ENCODE data around the gene OR4M1.
"Not testable (repeated sequence)": the region's sequence is repeated elsewhere in the genome, so short reads cannot be mapped to it uniquely, and the experiment has no call there.

OR4M1 gene, protein sequence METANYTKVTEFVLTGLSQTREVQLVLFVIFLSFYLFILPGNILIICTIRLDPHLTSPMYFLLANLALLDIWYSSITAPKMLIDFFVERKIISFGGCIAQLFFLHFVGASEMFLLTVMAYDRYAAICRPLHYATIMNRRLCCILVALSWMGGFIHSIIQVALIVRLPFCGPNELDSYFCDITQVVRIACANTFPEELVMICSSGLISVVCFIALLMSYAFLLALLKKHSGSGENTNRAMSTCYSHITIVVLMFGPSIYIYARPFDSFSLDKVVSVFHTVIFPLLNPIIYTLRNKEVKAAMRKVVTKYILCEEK

DNA sequence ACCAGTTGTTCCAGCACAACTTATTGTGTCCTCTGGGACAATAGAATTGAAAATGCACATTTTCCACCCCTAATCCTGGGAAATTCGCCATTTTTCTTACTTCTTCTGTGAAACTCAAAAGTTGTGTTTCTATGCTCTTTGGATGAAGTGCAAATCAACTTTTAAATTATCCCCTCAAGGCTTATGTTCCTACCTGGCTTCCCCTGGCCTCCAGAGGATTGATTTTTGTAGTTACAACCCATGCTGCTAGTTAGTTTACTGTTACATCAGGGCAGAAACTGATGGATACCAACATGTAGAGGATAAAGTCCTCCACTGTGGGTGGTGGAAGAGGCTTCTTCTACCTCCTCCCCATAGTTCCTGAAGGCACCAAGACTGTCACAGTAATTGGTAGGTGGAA lies at the start of gene OR4M1:
OR4M1 (plus strand) TSS at position 301 of the 400 bp plus-strand sequence. CDS start 6,819 bp downstream, outside the sequence.
- H3K4me1 ChIP-seq (ENCODE audit: control insufficient read depth, insufficient read depth, low read length); H3K4me3 ChIP-seq (ENCODE audit: low read length); H3K9me3 ChIP-seq (ENCODE audit: control insufficient read depth, low read length); H3K9ac ChIP-seq (ENCODE audit: low read length); H3K36me3 ChIP-seq (ENCODE audit: control insufficient read depth, insufficient read depth, low read length); H3K27me3 ChIP-seq (ENCODE audit: control insufficient read depth, insufficient read depth, low read length): not testable (repeated sequence)

DNA sequence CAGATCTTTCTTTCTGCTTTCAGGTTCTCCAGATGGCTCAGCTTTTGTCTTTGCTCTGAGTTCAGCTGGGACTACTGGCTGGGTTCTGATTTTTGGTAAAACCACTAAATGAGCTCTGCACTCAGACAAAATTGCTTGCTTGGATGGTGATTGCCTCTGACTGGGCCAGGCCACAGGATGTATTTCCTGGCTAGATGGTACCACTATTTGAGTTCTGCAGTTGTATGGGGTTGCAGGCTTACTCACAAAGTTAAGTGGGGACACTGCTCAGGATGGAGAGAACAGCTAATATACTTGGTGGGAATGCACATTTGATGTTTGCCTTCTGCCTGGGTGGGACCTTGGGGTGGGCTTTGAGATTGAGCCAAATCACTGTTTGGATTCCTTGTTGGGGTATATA lies 43.9 kb upstream of the OR4M1 start:
- H3K4me3 ChIP-seq (ENCODE audit: low read length) = no peak overlapping the region
- no peaks in the 10 kb centered on the region for H3K36me3 ChIP-seq (ENCODE audit: control insufficient read depth, insufficient read depth, low read length)
- H3K4me1 ChIP-seq (ENCODE audit: control insufficient read depth, insufficient read depth, low read length) = no peaks in the 10 kb centered on the region
- H3K9ac ChIP-seq (ENCODE audit: low read length) = no peak overlapping the region
- no peaks in the 10 kb centered on the region for H3K27me3 ChIP-seq (ENCODE audit: control insufficient read depth, insufficient read depth, low read length)
- no peaks in the 10 kb centered on the region for H3K9me3 ChIP-seq (ENCODE audit: control insufficient read depth, low read length)

DNA sequence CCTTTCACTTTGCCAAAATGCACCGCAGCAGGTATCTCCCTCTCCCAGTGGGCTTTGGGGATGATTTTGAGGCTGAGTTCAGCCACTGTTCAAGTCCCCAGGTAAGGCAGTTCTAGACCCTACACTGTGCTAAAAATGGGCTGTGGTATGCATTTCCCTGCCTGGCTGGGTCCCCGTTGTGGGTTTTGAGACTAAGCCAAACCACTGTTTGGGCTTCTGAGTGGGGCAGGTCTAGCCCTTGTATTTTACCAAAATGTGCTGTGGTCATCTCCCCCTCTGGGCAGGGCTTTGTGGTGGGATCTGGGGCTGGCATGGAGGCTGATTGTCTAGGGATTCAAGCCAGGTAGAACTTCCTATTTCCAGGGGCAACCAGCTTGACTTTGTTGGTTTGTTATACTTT lies 43.5 kb upstream of the OR4M1 start:
- Histone ChIP-seq H3K9me3 (ENCODE audit: control insufficient read depth, low read length) (no peaks in the 10 kb centered on the region), H3K27me3 (ENCODE audit: control insufficient read depth, insufficient read depth, low read length) (no peaks in the 10 kb centered on the region), H3K9ac (ENCODE audit: low read length) (no peak overlapping the region), H3K36me3 (ENCODE audit: control insufficient read depth, insufficient read depth, low read length) (no peaks in the 10 kb centered on the region), H3K4me1 (ENCODE audit: control insufficient read depth, insufficient read depth, low read length) (no peaks in the 10 kb centered on the region), H3K4me3 (ENCODE audit: low read length) (no peak overlapping the region)

DNA sequence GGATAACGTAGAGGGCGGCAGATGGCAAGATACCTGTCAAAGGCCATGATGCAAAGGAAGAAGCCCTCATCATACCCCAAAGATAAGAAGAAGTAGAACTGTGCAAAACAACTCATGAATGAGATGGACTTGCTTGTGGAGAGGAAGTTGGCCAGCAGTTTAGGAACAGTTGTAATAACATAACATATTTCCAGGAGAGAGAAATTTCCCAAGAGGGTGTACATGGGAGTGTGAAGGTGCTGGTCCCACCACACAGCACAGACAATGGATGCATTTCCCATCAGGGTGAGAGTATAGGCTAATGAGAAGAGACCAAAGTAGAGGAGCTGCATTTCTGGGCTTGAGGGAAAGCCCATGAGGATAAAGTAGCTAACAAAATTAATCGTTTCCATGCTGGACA lies 39.4 kb upstream of the OR4M1 start:
- not testable (repeated sequence) for H3K9ac ChIP-seq (ENCODE audit: low read length); H3K4me3 ChIP-seq (ENCODE audit: low read length); H3K9me3 ChIP-seq (ENCODE audit: control insufficient read depth, low read length); H3K4me1 ChIP-seq (ENCODE audit: control insufficient read depth, insufficient read depth, low read length); H3K36me3 ChIP-seq (ENCODE audit: control insufficient read depth, insufficient read depth, low read length); H3K27me3 ChIP-seq (ENCODE audit: control insufficient read depth, insufficient read depth, low read length)

DNA sequence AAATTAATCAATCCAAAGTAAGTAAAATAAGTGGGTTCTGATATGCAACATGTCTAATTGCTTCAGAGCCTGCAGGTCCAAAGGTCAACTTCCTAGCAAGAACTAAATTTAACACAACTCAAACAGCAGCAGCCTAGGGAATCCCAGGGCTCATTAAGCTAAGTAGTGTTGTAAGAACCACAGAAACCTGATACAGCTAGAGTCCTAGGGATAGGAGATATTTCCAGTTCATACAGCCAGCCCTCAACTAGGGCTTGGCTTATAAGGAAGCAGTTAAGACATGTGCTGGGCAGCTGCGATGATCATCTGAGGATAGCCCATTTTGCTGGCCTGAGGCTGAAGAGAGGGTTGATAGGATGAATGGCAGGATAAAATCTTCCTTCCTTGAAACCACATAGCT lies 30.0 kb upstream of the OR4M1 start, which contains the start of gene OR4Q3:
OR4Q3 (plus strand) TSS at position 316 of the 400 bp plus-strand sequence.
- no peaks in the 10 kb centered on the region for H3K27me3 ChIP-seq (ENCODE audit: control insufficient read depth, insufficient read depth, low read length)
- H3K36me3 ChIP-seq (ENCODE audit: control insufficient read depth, insufficient read depth, low read length) = no peaks in the 10 kb centered on the region
- no peaks in the 10 kb centered on the region for H3K4me1 ChIP-seq (ENCODE audit: control insufficient read depth, insufficient read depth, low read length)
- H3K9me3 ChIP-seq (ENCODE audit: control insufficient read depth, low read length) = no peaks in the 10 kb centered on the region
- H3K4me3 ChIP-seq (ENCODE audit: low read length) = no peak within 1 kb of the TSS
- H3K9ac ChIP-seq (ENCODE audit: low read length) = no peak within 1 kb of the TSS

DNA sequence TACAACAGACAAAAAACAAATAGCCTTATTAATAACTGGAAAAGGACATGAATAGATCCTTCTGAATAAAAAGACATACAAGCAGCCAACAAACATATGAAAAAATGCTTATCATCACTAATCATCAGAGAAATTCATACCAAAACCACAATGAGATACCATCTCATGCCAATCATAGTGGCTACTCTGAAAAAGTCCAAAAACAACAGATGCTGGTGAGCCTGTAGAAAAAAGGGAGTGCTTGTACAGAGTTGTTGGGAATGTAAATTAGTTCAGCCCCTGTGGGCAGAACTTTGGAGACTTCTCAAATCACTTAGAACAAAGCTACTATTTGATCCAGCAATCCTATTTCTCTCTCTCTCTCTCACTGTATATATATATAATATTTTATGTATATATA lies 21.0 kb upstream of the OR4M1 start:
- H3K9ac ChIP-seq (ENCODE audit: low read length); H3K9me3 ChIP-seq (ENCODE audit: control insufficient read depth, low read length); H3K4me3 ChIP-seq (ENCODE audit: low read length); H3K27me3 ChIP-seq (ENCODE audit: control insufficient read depth, insufficient read depth, low read length); H3K36me3 ChIP-seq (ENCODE audit: control insufficient read depth, insufficient read depth, low read length); H3K4me1 ChIP-seq (ENCODE audit: control insufficient read depth, insufficient read depth, low read length): not testable (repeated sequence)

DNA sequence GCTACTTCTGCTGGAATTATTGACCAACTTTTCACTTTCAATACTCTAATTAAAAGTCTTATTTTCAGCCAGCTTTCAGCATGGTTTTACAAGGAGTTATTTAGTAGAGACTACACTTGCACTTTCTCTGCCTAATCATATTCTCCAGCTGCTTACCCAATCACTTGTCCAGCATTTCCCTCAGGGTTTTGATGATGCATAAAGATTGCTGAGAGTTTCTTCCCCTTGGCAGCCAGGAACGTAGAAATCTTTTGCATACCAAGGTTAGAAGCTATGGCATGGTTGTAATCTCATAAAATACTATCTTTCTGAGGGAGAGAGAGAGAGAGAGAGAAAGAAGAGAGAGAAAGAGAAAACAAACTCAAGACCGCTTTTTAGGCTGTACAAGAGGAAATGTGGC lies 19.1 kb upstream of the OR4M1 start:
- H3K9me3 ChIP-seq (ENCODE audit: control insufficient read depth, low read length) = no peaks in the 10 kb centered on the region
- H3K4me3 ChIP-seq (ENCODE audit: low read length) = no peak overlapping the region
- no peaks in the 10 kb centered on the region for H3K4me1 ChIP-seq (ENCODE audit: control insufficient read depth, insufficient read depth, low read length)
- H3K27me3 ChIP-seq (ENCODE audit: control insufficient read depth, insufficient read depth, low read length) = no peaks in the 10 kb centered on the region
- H3K36me3 ChIP-seq (ENCODE audit: control insufficient read depth, insufficient read depth, low read length) = no peaks in the 10 kb centered on the region
- H3K9ac ChIP-seq (ENCODE audit: low read length) = no peak overlapping the region

DNA sequence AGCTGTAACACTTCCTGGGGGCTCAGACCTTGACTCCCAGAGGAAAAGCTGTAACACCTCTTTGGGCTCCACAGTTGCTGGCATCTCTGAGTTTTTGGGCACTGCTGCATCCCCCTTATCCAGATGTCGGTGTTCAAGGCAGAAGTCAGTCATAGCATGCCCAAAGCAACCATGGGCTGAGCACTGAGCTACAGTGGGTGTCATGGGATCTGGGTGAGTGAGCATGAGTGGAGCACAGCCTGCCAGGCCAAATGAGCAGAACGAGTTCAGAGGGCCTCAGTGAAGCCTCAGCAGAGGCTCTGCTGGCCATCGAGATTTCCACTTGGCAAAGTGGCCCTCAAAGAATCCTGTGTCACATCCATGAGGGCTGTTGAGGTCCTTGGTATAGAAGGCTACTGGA lies 1.8 kb upstream of the OR4M1 start:
- not testable (repeated sequence) for H3K27me3 ChIP-seq (ENCODE audit: control insufficient read depth, insufficient read depth, low read length); H3K4me3 ChIP-seq (ENCODE audit: low read length); H3K9ac ChIP-seq (ENCODE audit: low read length)

DNA sequence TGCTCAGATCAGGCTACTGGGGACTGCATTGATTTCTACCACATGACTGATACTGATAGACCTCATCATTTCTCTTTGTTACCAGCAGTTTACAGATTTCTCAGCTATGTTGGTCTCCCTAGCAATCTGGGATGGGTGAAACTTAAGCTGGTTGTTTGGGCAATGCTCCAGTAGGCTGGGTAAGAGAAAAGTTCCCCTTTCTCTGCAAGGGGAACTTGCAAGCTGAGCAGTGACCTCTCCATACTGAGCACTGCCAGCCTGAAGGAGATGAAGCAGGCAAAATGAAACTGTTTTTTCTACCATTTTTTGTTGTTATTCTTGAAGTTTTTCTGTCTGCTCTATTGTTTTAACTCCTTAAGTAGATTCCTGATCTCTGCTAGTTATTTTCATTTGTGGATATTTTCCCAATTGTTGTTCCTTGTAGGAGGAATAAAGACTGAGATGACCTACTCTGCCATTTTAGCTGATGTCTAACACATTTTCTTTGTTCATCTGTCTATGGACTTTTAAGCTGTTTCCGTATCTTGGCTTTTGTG lies 1.3 kb upstream of the OR4M1 start:
- no peaks in the 10 kb centered on the region for H3K27me3 ChIP-seq (ENCODE audit: control insufficient read depth, insufficient read depth, low read length)
- no peaks in the 10 kb centered on the region for H3K9me3 ChIP-seq (ENCODE audit: control insufficient read depth, low read length)
- no peaks in the 10 kb centered on the region for H3K4me1 ChIP-seq (ENCODE audit: control insufficient read depth, insufficient read depth, low read length)
- H3K9ac ChIP-seq (ENCODE audit: low read length) = no peak overlapping the region
- H3K36me3 ChIP-seq (ENCODE audit: control insufficient read depth, insufficient read depth, low read length) = no peaks in the 10 kb centered on the region
- no peak overlapping the region for H3K4me3 ChIP-seq (ENCODE audit: low read length)

More for the DNA sequence above, 1.8 kb upstream of the OR4M1 start:
- not testable (repeated sequence) for H3K9me3 ChIP-seq (ENCODE audit: control insufficient read depth, low read length); H3K4me1 ChIP-seq (ENCODE audit: control insufficient read depth, insufficient read depth, low read length); H3K36me3 ChIP-seq (ENCODE audit: control insufficient read depth, insufficient read depth, low read length)

DNA sequence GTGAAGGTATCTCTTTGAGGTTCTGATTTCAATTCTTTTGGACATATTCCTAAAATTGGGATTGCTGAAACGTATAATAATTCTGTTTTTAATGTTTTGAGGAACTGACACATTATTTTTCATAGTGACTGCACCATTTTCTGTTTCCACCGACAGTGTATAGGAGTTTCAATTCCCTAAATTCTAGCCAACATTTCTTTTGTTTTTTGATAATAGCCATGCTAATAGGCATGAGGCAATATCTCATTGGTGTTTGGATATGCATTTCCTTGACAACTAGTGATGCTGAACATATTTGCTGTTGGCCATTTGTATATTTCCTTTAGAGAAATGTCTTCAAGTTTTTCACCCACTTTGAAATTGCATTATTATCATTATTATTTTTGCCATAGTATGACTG lies 850 bp upstream of the OR4M1 start:
- not testable (repeated sequence) for H3K27me3 ChIP-seq (ENCODE audit: control insufficient read depth, insufficient read depth, low read length); H3K4me3 ChIP-seq (ENCODE audit: low read length); H3K9ac ChIP-seq (ENCODE audit: low read length); H3K4me1 ChIP-seq (ENCODE audit: control insufficient read depth, insufficient read depth, low read length); H3K9me3 ChIP-seq (ENCODE audit: control insufficient read depth, low read length); H3K36me3 ChIP-seq (ENCODE audit: control insufficient read depth, insufficient read depth, low read length)

DNA sequence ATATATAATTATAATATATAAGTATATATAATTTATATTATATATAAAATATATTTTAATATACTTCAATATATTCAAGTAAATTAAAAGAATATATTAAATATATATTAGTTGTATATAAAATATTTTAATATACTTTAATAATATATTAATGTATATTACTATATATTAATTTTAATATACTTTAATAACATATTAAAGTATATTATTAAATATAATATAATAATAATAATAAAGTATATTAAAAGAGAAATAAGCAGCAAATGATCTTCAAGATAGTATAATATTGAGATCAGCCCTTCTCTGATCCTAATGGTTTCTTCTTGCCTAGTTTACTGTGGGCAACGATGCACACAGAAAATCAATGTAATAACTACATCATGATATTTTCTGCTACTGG lies 2.3 kb downstream of the OR4M1 start:
- Histone ChIP-seq H3K4me3 (ENCODE audit: low read length) (no peak overlapping the region), H3K27me3 (ENCODE audit: control insufficient read depth, insufficient read depth, low read length) (no peaks in the 10 kb centered on the region), H3K4me1 (ENCODE audit: control insufficient read depth, insufficient read depth, low read length) (no peaks in the 10 kb centered on the region), H3K9me3 (ENCODE audit: control insufficient read depth, low read length) (no peaks in the 10 kb centered on the region), H3K9ac (ENCODE audit: low read length) (no peak overlapping the region), H3K36me3 (ENCODE audit: control insufficient read depth, insufficient read depth, low read length) (no peaks in the 10 kb centered on the region)

DNA sequence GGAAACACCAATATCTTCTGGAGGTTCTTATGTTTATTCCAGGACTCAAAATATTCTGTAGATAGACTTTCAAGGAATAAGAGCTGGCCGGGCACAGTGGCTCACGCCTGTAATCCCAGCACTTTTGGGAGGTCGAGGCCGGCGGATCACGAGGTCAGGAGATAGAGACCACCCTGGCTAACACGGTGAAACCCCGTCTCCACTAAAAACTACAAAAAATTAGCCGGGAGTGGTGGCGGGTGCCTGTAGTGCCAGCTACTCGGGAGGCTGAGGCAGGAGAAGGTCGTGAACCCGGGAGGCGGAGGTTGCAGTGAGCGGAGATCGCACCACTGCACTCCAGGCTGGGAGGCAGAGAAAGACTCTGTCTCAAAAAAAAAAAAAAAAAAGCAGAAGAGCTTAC lies 12.5 kb downstream of the OR4M1 start:
- H3K36me3 ChIP-seq (ENCODE audit: control insufficient read depth, insufficient read depth, low read length); H3K4me1 ChIP-seq (ENCODE audit: control insufficient read depth, insufficient read depth, low read length); H3K27me3 ChIP-seq (ENCODE audit: control insufficient read depth, insufficient read depth, low read length): not testable (repeated sequence)

DNA sequence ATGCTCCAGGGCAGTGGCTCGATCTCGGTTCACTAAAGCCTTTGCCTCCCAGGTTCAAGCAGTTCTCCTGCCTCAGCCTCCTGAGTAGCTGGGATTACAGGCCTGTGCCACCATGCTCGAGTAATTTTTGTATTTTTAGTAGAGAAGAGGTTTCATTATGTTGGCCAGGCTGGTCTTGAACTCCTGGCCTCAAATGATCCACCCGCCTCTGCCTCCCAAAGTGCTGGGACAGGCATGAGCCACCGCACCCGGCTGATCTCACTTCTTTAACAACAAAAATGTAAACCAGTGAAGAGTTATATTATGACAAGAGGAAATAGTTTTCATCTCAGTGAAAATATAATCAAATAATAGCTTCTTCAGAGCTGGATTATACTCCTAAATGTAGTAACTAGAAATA lies 14.0 kb downstream of the OR4M1 start:
- not testable (repeated sequence) for H3K9ac ChIP-seq (ENCODE audit: low read length); H3K27me3 ChIP-seq (ENCODE audit: control insufficient read depth, insufficient read depth, low read length); H3K9me3 ChIP-seq (ENCODE audit: control insufficient read depth, low read length); H3K4me1 ChIP-seq (ENCODE audit: control insufficient read depth, insufficient read depth, low read length); H3K4me3 ChIP-seq (ENCODE audit: low read length); H3K36me3 ChIP-seq (ENCODE audit: control insufficient read depth, insufficient read depth, low read length)

More for the DNA sequence above, 12.5 kb downstream of the OR4M1 start:
- not testable (repeated sequence) for H3K4me3 ChIP-seq (ENCODE audit: low read length); H3K9ac ChIP-seq (ENCODE audit: low read length); H3K9me3 ChIP-seq (ENCODE audit: control insufficient read depth, low read length)
